ENCODE data around the gene NEDD4.
"Not testable (repeated sequence)": the region's sequence is repeated elsewhere in the genome, so short reads cannot be mapped to it uniquely, and the experiment has no call there.

The NEDD4 gene

GRCh38 chr15:55795031-55795430 is 198.4 kb downstream of the NEDD4 start:
- no peak overlapping the region for H3K4me3 ChIP-seq (ENCODE audit: low read depth, low read length)
- no peak for TF ChIP-seq CTCF (IDR thresholded peaks at IDR 0.05; ENCODE audit: control insufficient read depth, extremely low read depth, insufficient read depth)
- DNase-seq (ENCODE audit: low read depth), result no peak

- DNase-seq (ENCODE audit: low read depth), result no peak
- no peak overlapping the region for H3K4me3 ChIP-seq (ENCODE audit: low read depth, low read length)
- TF ChIP-seq CTCF (IDR thresholded peaks at IDR 0.05; ENCODE audit: control insufficient read depth, extremely low read depth, insufficient read depth), result no peak
Observed at GRCh38 chr15:55791551-55792400, 201.6 kb downstream of the NEDD4 start.

- TF ChIP-seq CTCF (IDR thresholded peaks at IDR 0.05; ENCODE audit: control insufficient read depth, extremely low read depth, insufficient read depth), result peak; percentile 80
- DNase-seq (ENCODE audit: low read depth), result no peak
- no peak overlapping the region for H3K4me3 ChIP-seq (ENCODE audit: low read depth, low read length)
Observed at GRCh38 chr15:55789066-55789660, 204.2 kb downstream of the NEDD4 start.

- no peak for TF ChIP-seq CTCF (IDR thresholded peaks at IDR 0.05; ENCODE audit: control insufficient read depth, extremely low read depth, insufficient read depth)
- H3K4me3 ChIP-seq (ENCODE audit: low read depth, low read length), result no peak overlapping the region
- no peak for DNase-seq (ENCODE audit: low read depth)
Observed at GRCh38 chr15:55786341-55786740, 207.1 kb downstream of the NEDD4 start.

- DNase-seq (ENCODE audit: low read depth); H3K4me3 ChIP-seq (ENCODE audit: low read depth, low read length): not testable (repeated sequence)
Observed at GRCh38 chr15:55785593-55785992, 207.8 kb downstream of the NEDD4 start.

GRCh38 chr15:55784286-55784685 is 209.1 kb downstream of the NEDD4 start:
- no peak overlapping the region for H3K4me3 ChIP-seq (ENCODE audit: low read depth, low read length)
- no peak for DNase-seq (ENCODE audit: low read depth)
- no peak for TF ChIP-seq CTCF (IDR thresholded peaks at IDR 0.05; ENCODE audit: control insufficient read depth, extremely low read depth, insufficient read depth)

GRCh38 chr15:55782901-55783300 is 210.5 kb downstream of the NEDD4 start:
- no peak overlapping the region for H3K4me3 ChIP-seq (ENCODE audit: low read depth, low read length)
- DNase-seq (ENCODE audit: low read depth), result no peak
- no peak for TF ChIP-seq CTCF (IDR thresholded peaks at IDR 0.05; ENCODE audit: control insufficient read depth, extremely low read depth, insufficient read depth)

Data from LNCaP clone FGC (cell line).